ENCODE results near the gene GPR78.

Gene GPR78

DNA sequence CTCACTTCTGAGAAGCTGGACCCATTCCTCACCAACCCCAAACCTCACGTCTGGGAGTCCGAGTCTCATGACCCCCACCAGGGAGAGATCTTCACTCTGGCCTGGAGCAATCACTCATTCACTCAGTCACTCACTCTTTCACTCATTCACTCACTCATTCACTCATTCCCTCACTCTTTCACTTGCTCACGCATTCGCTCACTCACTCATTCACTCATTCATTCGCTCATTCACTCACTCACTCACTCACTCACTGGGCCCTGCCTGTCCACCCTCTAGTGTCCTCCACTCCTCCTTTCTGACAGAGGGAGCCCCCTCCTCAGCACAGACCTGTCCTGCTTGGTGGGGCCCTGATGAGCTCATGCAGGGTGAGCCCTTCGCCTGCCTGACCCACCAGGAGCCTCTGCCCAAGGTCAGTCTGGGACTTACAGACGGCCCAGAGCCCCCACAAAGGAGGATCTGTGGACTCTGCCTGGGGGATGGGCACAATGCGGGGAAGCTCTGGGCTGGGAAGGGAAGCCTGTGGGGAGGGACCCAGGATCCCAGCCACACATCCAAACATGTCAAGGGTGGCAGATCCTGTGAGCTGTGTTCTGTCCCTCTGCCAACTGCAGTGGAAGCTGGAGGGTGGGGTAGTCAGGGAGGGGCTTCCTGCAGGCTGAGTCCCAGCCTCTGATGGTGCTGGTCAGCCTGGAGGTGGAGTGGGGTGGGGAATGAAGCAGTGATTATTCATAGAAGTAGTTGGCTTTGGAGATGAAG, 30.8 kb downstream of the GPR78 start:
- whole genome bisulfite sequencing, 2 donors (ENCODE audit: extremely low coverage in 2 of 2, insufficient read length in 2 of 2, insufficient replicate concordance in 1 of 2) = no CpG with 5 or more reads among the region's 8 CpGs
- no peak overlapping the region for H3K9ac ChIP-seq (ENCODE audit: low read depth, low read length, poor library complexity)
- H2BK15ac ChIP-seq (ENCODE audit: low read length) = no peak overlapping the region
- H3K79me1 ChIP-seq (ENCODE audit: low read depth, low read length) = peaks cover 4% of the 10 kb centered on the region
- H3K36me3 ChIP-seq (replicated peaks in 1 of 2; ENCODE audit: control insufficient read depth in 2 of 2, insufficient read depth in 2 of 2, low read length in 2 of 2) = no peaks in the 10 kb centered on the region
- no peak overlapping the region for H3K4ac ChIP-seq (ENCODE audit: low read length)
- H2BK120ac ChIP-seq (ENCODE audit: low read depth, low read length) = no peak overlapping the region
- H2BK5ac ChIP-seq (ENCODE audit: low read length) = no peak overlapping the region
- H3K4me3 ChIP-seq (ENCODE audit: low read length in 2 of 2) = no peak overlapping the region
- H3K27me3 ChIP-seq (ENCODE audit: control insufficient read depth in 3 of 3, insufficient read depth in 3 of 3, low read depth in 1 of 3, low read length in 3 of 3) = peaks cover 0 to 6% (median 0%) of the 10 kb centered on the region in 3 experiments
- H3K18ac ChIP-seq (ENCODE audit: low read length) = no peak overlapping the region
- no peak overlapping the region for H2AK5ac ChIP-seq (ENCODE audit: low read depth, low read length)
- H4K91ac ChIP-seq (ENCODE audit: low read depth, low read length, poor library complexity) = no peak overlapping the region
- no peak for DNase-seq (ENCODE audit: low spot score)
- H2BK12ac ChIP-seq (ENCODE audit: low read length) = no peak overlapping the region
- H3K23ac ChIP-seq (ENCODE audit: low read depth, low read length, poor library complexity) = peak overlapping the region; percentile 45
- H3K27ac ChIP-seq (replicated peaks; ENCODE audit: low read length) = no peak overlapping the region
- no peak overlapping the region for H4K8ac ChIP-seq (ENCODE audit: low read depth, low read length)
- no peak overlapping the region for H3K14ac ChIP-seq (ENCODE audit: low read length)
- peaks cover 0 to 2% of the 10 kb centered on the region in 2 donors for H3K9me3 ChIP-seq (replicated peaks in 1 of 2; ENCODE audit: control insufficient read depth in 2 of 2, insufficient read depth in 1 of 2, low read depth in 1 of 2, low read length in 2 of 2)
- H3K4me2 ChIP-seq (ENCODE audit: insufficient read depth, low read length, poor library complexity, severe bottlenecking) = no peak overlapping the region
- no peak overlapping the region for H2AFZ ChIP-seq (ENCODE audit: low read length)
- H3K4me1 ChIP-seq (ENCODE audit: control insufficient read depth in 2 of 2, insufficient read depth in 1 of 2, low read depth in 1 of 2, low read length in 2 of 2) = peaks cover 0 to 4% of the 10 kb centered on the region in 2 donors

DNA sequence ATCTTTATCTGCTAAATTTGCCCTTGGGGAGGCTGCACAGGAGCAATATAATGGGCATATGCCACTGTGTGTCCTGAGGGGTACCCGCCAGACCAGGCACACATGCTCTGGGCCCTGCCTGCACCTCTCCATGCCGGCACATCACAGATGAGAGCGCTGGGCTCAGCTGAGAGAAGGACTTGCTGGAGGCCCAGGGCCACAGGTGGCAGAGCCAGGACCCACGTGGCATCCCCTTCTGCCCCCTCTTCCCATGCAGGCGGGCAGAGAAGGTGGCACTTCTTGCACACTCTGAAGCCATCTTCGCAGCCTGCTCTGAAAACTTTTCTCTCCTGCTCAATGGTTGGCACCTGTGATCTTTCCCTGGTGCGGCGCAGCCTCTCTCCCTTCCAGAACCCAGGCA, 32.5 kb downstream of the GPR78 start:
- Histone ChIP-seq H3K4me2 (ENCODE audit: insufficient read depth, low read length, poor library complexity, severe bottlenecking) (no peak overlapping the region), H3K23ac (ENCODE audit: low read depth, low read length, poor library complexity) (peak overlapping the region; percentile 96)

DNA sequence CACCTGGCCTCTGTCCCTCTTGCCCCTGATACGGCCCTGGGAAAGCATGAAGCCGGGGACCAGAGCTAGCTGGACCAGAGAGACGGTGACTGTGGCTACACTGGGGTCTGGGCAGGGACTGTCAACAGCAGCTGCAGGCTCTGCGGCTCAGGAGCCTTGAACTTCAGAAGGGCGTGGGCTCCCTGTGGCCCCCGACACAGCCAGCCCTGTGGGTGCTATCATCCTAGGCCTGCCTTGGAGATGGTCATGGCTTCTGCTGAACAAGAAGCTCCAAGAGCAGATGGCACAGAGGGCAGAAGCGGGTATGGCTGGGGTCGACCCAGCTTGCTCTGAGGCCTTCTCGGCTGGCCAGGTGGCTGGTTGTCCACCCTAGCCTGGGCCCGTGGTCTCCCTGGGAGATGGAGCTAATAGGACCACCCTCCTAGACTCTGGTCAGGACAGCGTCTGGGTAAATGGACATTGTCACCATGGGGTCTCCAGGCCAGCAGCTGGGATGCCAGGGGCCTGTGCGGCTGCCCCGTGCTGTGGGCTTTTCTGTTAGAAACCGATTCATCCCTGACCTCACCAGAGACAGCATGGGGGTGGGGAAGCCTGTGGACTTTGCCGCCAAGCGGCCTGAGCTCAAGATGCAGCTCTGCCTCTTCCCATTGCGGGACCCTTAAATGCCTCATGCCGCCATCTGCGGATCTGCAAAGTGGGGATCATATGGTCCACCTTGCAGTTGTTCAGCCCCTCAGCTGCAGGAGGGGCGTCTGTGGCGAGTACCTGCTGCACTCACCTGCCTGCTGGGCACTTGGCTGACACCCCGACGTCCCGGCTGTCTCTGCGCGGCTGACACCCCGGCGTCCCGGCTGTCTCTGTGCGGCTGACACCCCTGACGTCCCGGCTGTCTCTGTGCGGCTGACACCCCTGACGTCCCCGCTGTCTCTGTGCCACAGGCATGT, 33.5 kb downstream of the GPR78 start:
- Histone ChIP-seq H4K8ac (ENCODE audit: low read depth, low read length) (no peak overlapping the region), H3K27me3 (ENCODE audit: control insufficient read depth in 3 of 3, insufficient read depth in 3 of 3, low read depth in 1 of 3, low read length in 3 of 3) (peaks cover 0 to 21% (median 0%) of the 10 kb centered on the region in 3 experiments), H2AK5ac (ENCODE audit: low read depth, low read length) (no peak overlapping the region), H2AFZ (ENCODE audit: low read length) (no peak overlapping the region), H3K4ac (ENCODE audit: low read length) (no peak overlapping the region), H3K4me3 (ENCODE audit: low read length in 2 of 2) (no peak overlapping the region), H2BK15ac (ENCODE audit: low read length) (no peak overlapping the region), H3K14ac (ENCODE audit: low read length) (no peak overlapping the region), H3K9ac (ENCODE audit: low read depth, low read length, poor library complexity) (no peak overlapping the region), H3K79me1 (ENCODE audit: low read depth, low read length) (peaks cover 4% of the 10 kb centered on the region), H3K23ac (ENCODE audit: low read depth, low read length, poor library complexity) (peak overlapping the region; percentile 53), H2BK120ac (ENCODE audit: low read depth, low read length) (no peak overlapping the region), H3K9me3 (replicated peaks in 1 of 2; ENCODE audit: control insufficient read depth in 2 of 2, insufficient read depth in 1 of 2, low read depth in 1 of 2, low read length in 2 of 2) (peaks cover 0 to 2% of the 10 kb centered on the region in 2 donors), H3K18ac (ENCODE audit: low read length) (no peak overlapping the region), H3K4me2 (ENCODE audit: insufficient read depth, low read length, poor library complexity, severe bottlenecking) (no peak overlapping the region), H4K91ac (ENCODE audit: low read depth, low read length, poor library complexity) (no peak overlapping the region), H3K27ac (replicated peaks; ENCODE audit: low read length) (no peak overlapping the region), H3K36me3 (replicated peaks in 1 of 2; ENCODE audit: control insufficient read depth in 2 of 2, insufficient read depth in 2 of 2, low read length in 2 of 2) (no peaks in the 10 kb centered on the region), H2BK5ac (ENCODE audit: low read length) (no peak overlapping the region), H2BK12ac (ENCODE audit: low read length) (no peak overlapping the region), H3K4me1 (ENCODE audit: control insufficient read depth in 2 of 2, insufficient read depth in 1 of 2, low read depth in 1 of 2, low read length in 2 of 2) (no peaks in the 10 kb centered on the region)
- no CpG with 5 or more reads among the region's 35 CpGs for WGBS, 2 donors (ENCODE audit: extremely low coverage in 2 of 2, insufficient read length in 2 of 2, insufficient replicate concordance in 1 of 2)
- no peak for DNase-seq (ENCODE audit: low spot score)

More for the DNA sequence above, 32.5 kb downstream of the GPR78 start:
- Histone ChIP-seq H3K4me1 (ENCODE audit: control insufficient read depth in 2 of 2, insufficient read depth in 1 of 2, low read depth in 1 of 2, low read length in 2 of 2) (peaks cover 0 to 2% of the 10 kb centered on the region in 2 donors), H4K91ac (ENCODE audit: low read depth, low read length, poor library complexity) (no peak overlapping the region), H3K14ac (ENCODE audit: low read length) (no peak overlapping the region), H3K4ac (ENCODE audit: low read length) (no peak overlapping the region), H3K9ac (ENCODE audit: low read depth, low read length, poor library complexity) (peak overlapping the region; percentile 21), H3K9me3 (replicated peaks in 1 of 2; ENCODE audit: control insufficient read depth in 2 of 2, insufficient read depth in 1 of 2, low read depth in 1 of 2, low read length in 2 of 2) (peaks cover 0 to 2% of the 10 kb centered on the region in 2 donors), H2BK15ac (ENCODE audit: low read length) (no peak overlapping the region), H3K18ac (ENCODE audit: low read length) (peak overlapping the region; percentile 38), H3K36me3 (replicated peaks in 1 of 2; ENCODE audit: control insufficient read depth in 2 of 2, insufficient read depth in 2 of 2, low read length in 2 of 2) (no peaks in the 10 kb centered on the region), H2BK120ac (ENCODE audit: low read depth, low read length) (no peak overlapping the region), H2BK5ac (ENCODE audit: low read length) (no peak overlapping the region), H2BK12ac (ENCODE audit: low read length) (no peak overlapping the region), H3K27ac (replicated peaks; ENCODE audit: low read length) (no peak overlapping the region), H2AFZ (ENCODE audit: low read length) (no peak overlapping the region), H2AK5ac (ENCODE audit: low read depth, low read length) (no peak overlapping the region), H3K79me1 (ENCODE audit: low read depth, low read length) (peaks cover 4% of the 10 kb centered on the region), H3K4me3 (ENCODE audit: low read length in 2 of 2) (no peak overlapping the region), H4K8ac (ENCODE audit: low read depth, low read length) (no peak overlapping the region), H3K27me3 (ENCODE audit: control insufficient read depth in 3 of 3, insufficient read depth in 3 of 3, low read depth in 1 of 3, low read length in 3 of 3) (peaks cover 0 to 11% (median 0%) of the 10 kb centered on the region in 3 experiments)
- no peak for DNase-seq (ENCODE audit: low spot score)
- WGBS, 2 donors (ENCODE audit: extremely low coverage in 2 of 2, insufficient read length in 2 of 2, insufficient replicate concordance in 1 of 2) = no CpG with 5 or more reads among the region's 8 CpGs
